Activated B cell treated with CpG ODN at 0.5 μM for 24 hours (primary cell): ENCODE results near the gene PDE7B. TPM values are rescaled to one million over a fixed set of nuclear protein-coding genes. Genes with fewer than 3 reads are reported as not detected.

Source experiments
- ATAC-seq: fragments of 200-7000 bp; cut with Tn5 transposase; one replicate; pipeline ENCODE4 v1.10.0; 2021; ENCODE audit warnings: low read depth, mild to moderate bottlenecking, moderate library complexity
- CTCF ChIA-PET: fragments of 350-600 bp; sonication (Branson Sonifier 250); formaldehyde crosslinking; loops from one replicate; lab custom pipeline; 2021; ENCODE audit warnings: antibody characterized with exemption; lab: Charles Lee
- POLR2A ChIA-PET: fragments of 350-600 bp; sonication (Branson Sonifier 250); formaldehyde crosslinking; loops from one replicate; lab custom pipeline; 2021; ENCODE audit warnings: antibody characterized with exemption; lab: Charles Lee
- DNase-seq: peaks from one replicate; pipeline ENCODE4 v3.0.0; 2022
- H3K27ac Mint-ChIP-seq: one replicate; pipeline ENCODE4 v1.8.0; 2020; ENCODE audit warnings: mixed read lengths
- H3K27me3 Mint-ChIP-seq: one replicate; pipeline ENCODE4 v1.8.0; 2021; ENCODE audit warnings: mixed read lengths
- H3K36me3 Mint-ChIP-seq: one replicate; pipeline ENCODE4 v1.8.0; 2021; ENCODE audit warnings: low read depth, mixed read lengths
- H3K4me1 Mint-ChIP-seq: one replicate; pipeline ENCODE4 v1.8.0; 2021; ENCODE audit warnings: mixed read lengths
- H3K4me3 Mint-ChIP-seq: one replicate; pipeline ENCODE4 v1.8.0; 2020; ENCODE audit warnings: mild to moderate bottlenecking, mixed read lengths
- H3K9me3 Mint-ChIP-seq: one replicate; pipeline ENCODE4 v1.8.0; 2020; ENCODE audit warnings: mixed read lengths
- intact Hi-C: fragments of 100-400 bp; cut with micrococcal nuclease; formaldehyde crosslinking; loops from one replicate; pipeline ENCODE4 v1.15.1; 2024
- total RNA-seq: library from RNA; stranded (reverse); gene quantifications from 2 replicates; pipeline ENCODE4 v1.2.3, GENCODE V29; 2022
- TF ChIP-seq, protein P1 (sequence below): fragments of 200-600 bp; IDR thresholded peaks from one replicate; pipeline ENCODE4 v1.8.0; 2022; ENCODE audit warnings: antibody characterized with exemption, mild to moderate bottlenecking

The PDE7B gene
- total RNA-seq, 1 donor from 2014 or later = 1.8 TPM

DNA sequence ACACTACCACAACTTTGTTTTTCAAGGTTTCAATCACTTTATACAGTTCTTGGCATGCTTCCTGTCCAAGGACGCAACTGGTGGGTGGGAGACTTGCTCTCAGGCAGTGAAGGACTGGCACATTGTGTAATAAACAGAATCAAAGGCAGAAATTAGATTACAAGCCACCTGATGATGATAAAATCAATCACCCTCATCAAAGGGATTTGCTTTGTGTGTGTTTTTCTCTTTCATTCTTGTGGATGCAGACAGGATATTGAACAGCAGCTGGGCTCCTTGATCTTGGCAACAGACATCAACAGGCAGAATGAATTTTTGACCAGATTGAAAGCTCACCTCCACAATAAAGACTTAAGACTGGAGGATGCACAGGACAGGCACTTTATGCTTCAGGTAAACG lies 327.2 kb downstream of the PDE7B start:
- H3K27ac Mint-ChIP-seq = no peak overlapping the region
- DNase-seq (no peak), ATAC-seq (no peak)
- TF ChIP-seq, protein P1, sequence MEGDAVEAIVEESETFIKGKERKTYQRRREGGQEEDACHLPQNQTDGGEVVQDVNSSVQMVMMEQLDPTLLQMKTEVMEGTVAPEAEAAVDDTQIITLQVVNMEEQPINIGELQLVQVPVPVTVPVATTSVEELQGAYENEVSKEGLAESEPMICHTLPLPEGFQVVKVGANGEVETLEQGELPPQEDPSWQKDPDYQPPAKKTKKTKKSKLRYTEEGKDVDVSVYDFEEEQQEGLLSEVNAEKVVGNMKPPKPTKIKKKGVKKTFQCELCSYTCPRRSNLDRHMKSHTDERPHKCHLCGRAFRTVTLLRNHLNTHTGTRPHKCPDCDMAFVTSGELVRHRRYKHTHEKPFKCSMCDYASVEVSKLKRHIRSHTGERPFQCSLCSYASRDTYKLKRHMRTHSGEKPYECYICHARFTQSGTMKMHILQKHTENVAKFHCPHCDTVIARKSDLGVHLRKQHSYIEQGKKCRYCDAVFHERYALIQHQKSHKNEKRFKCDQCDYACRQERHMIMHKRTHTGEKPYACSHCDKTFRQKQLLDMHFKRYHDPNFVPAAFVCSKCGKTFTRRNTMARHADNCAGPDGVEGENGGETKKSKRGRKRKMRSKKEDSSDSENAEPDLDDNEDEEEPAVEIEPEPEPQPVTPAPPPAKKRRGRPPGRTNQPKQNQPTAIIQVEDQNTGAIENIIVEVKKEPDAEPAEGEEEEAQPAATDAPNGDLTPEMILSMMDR = no peak
- intact Hi-C loops = no loop called here
- H3K36me3 Mint-ChIP-seq = peaks cover 23% of the 10 kb centered on the region
- H3K4me3 Mint-ChIP-seq = no peak overlapping the region
- no peaks in the 10 kb centered on the region for H3K9me3 Mint-ChIP-seq
- no peaks in the 10 kb centered on the region for H3K27me3 Mint-ChIP-seq
- POLR2A ChIA-PET = no interaction called here
- H3K4me1 Mint-ChIP-seq = peaks cover 3% of the 10 kb centered on the region
- CTCF ChIA-PET = no interaction called here

DNA sequence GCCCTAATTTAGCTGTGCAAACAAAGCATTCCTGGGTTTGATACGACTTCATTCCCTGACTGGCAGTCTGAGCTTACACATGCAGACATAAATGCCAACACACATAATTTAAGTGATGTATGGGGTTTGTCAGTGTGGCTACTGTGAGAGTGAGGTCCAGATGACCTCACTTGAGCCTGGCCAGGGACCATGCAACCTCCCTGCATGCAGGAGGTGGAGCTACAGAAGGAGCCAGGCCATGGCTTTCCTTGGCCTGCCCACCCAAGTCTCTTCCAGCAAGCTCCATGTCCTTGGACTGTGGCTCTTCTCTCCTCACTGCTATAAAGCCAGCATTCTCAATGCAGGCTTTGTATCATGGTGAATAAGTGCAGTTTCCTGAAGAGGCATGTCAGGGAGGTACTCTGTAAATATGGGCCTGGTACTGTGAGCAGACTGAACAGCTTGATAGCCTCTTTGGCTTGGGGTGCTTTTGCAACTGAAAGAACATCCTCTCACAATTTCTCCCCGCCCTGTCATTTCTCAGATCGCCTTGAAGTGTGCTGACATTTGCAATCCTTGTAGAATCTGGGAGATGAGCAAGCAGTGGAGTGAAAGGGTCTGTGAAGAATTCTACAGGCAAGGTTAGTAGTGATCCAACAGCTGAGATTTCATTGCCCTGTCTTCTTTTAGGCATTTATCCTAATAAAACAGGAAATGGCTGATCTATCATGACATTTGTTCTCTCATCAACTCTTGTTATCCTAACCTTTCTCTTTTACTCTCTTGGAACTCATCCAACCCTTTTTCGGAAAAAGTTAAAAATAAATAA lies 329.4 kb downstream of the PDE7B start:
- H3K4me3 Mint-ChIP-seq = no peak overlapping the region
- no peaks in the 10 kb centered on the region for H3K9me3 Mint-ChIP-seq
- H3K27me3 Mint-ChIP-seq = no peaks in the 10 kb centered on the region
- intact Hi-C loops = no loop called here
- H3K36me3 Mint-ChIP-seq = peaks cover 14% of the 10 kb centered on the region
- no peak overlapping the region for H3K27ac Mint-ChIP-seq
- CTCF ChIA-PET = no interaction called here
- no peak for DNase-seq
- no peak for ATAC-seq
- TF ChIP-seq, protein P1 = no peak
- H3K4me1 Mint-ChIP-seq = peaks cover 15% of the 10 kb centered on the region
- POLR2A ChIA-PET = no interaction called here

DNA sequence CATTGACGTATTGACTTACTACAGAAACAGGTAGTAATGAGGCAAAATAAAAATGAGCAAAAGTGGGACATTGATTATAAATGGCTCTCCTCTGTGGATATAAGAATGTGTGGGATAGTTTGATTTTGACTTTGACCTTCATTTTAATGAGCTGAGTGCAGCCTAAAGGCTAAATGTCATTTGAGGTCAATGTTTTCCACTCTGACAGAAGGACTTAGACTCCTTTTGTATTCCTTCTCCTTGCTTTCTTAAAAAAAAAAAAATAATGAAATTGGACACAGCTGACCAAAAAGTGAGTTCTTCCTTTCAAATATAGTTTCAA lies 330.0 kb downstream of the PDE7B start:
- TF ChIP-seq, protein P1 = no peak
- Mint-ChIP-seq H3K27me3 (no peaks in the 10 kb centered on the region), H3K27ac (no peak overlapping the region), H3K9me3 (no peaks in the 10 kb centered on the region), H3K4me1 (peaks cover 15% of the 10 kb centered on the region), H3K36me3 (peaks cover 14% of the 10 kb centered on the region), H3K4me3 (no peak overlapping the region)
- ATAC-seq = no peak
- DNase-seq = no peak
- ChIA-PET POLR2A (no interaction called here), CTCF (no interaction called here)
- intact Hi-C loops = no loop called here

DNA sequence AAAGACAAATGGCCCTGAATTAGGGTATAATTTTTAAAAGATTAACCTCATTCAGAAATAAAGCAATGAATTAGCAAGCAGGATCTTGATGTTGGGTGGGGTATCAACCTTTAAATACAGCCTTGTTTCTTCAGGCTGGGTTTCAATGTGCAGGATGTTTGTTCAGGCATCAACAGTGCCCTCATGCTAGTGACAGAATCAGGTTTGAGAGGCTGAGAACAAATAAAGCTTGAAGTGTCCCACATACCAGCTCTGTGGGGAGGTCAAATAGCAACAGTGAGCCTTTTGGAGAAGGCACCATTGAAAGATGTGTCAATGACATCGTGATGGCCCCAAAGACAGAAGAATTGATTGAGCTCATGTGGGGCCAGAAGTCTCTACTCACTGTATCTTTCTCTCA lies 330.4 kb downstream of the PDE7B start:
- Mint-ChIP-seq H3K36me3 (peaks cover 14% of the 10 kb centered on the region), H3K4me1 (peaks cover 15% of the 10 kb centered on the region), H3K27ac (no peak overlapping the region), H3K4me3 (no peak overlapping the region), H3K9me3 (no peaks in the 10 kb centered on the region), H3K27me3 (no peaks in the 10 kb centered on the region)
- intact Hi-C loops = no loop called here
- TF ChIP-seq, protein P1 = no peak
- DNase-seq = no peak
- no peak for ATAC-seq
- ChIA-PET POLR2A (no interaction called here), CTCF (no interaction called here)

DNA sequence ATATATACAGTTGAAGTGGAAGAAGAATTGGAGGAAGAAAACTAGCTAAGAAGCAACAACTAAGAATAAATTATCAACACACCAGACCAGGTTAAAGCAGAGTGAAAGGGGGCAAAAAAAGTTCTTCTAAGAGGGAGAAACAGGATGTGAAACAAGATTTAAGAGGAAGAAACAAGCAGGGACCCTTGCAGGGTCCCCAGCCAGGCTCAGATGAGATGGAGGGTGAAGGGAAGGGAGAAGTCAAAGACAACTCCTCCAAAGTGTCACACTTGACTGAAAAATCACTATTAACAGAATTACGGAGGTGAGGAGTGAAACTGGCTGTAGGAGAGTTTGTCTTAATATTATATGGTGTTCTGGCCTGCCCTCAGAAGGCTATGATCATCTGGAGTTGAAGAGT lies 333.2 kb downstream of the PDE7B start:
- ChIA-PET CTCF (interaction anchor here (1.0 to 1.5 kb wide), 2 partner anchors 41 to 271 kb away, joined by 3 to 4 read pairs; no protein-coding TSS in a partner anchor), POLR2A (no interaction called here)
- ATAC-seq (peak; percentile 49), DNase-seq (no peak)
- Mint-ChIP-seq H3K27me3 (no peaks in the 10 kb centered on the region), H3K4me3 (no peak overlapping the region), H3K4me1 (peaks cover 15% of the 10 kb centered on the region), H3K36me3 (peaks cover 11% of the 10 kb centered on the region), H3K9me3 (no peaks in the 10 kb centered on the region), H3K27ac (peak overlapping the region; percentile 64)
- intact Hi-C loops = no loop called here
- TF ChIP-seq, protein P1 = no peak
